NCI-H2196 treated with DMSO at 0.1 percent for 48 hours (cell line): Measurements from ENCODE around the gene SRSF2.
"Not testable (repeated sequence)": the region's sequence is repeated elsewhere in the genome, so short reads cannot be mapped to it uniquely, and the experiment has no call there.

Experiments
- DNase-seq: peaks from one replicate; lab custom pipeline; 2025; ENCODE audit not compliant: unreplicated experiment; lab: John Stamatoyannopoulos, UW

Gene SRSF2

GRCh38 chr17:76701471-76701967 is 35.6 kb downstream of the SRSF2 start:
- DNase-seq: no peak

GRCh38 chr17:76700617-76701470 is 36.3 kb downstream of the SRSF2 start:
- DNase-seq: no peak

- no peak for DNase-seq
These were observed 36.9 kb downstream of the SRSF2 start for GRCh38 chr17:76700270-76700616.

GRCh38 chr17:76698466-76698977 is 38.6 kb downstream of the SRSF2 start:
- not testable (repeated sequence) for DNase-seq

- no peak for DNase-seq
These were observed 39.2 kb downstream of the SRSF2 start for GRCh38 chr17:76697702-76698465.

GRCh38 chr17:76696763-76697701 is 40.1 kb downstream of the SRSF2 start:
- DNase-seq: no peak

- DNase-seq: no peak
These were observed 41.9 kb downstream of the SRSF2 start for GRCh38 chr17:76695059-76695831.

GRCh38 chr17:76691379-76692191 is 45.5 kb downstream of the SRSF2 start:
- no peak for DNase-seq

- no peak for DNase-seq
These were observed 46.4 kb downstream of the SRSF2 start for GRCh38 chr17:76690596-76691280.

GRCh38 chr17:76689859-76690258 is 47.3 kb downstream of the SRSF2 start:
- no peak for DNase-seq

GRCh38 chr17:76688165-76688622 is 48.9 kb downstream of the SRSF2 start:
- DNase-seq: no peak

- DNase-seq: no peak
These were observed 49.6 kb downstream of the SRSF2 start for GRCh38 chr17:76687298-76688164.

- DNase-seq: no peak
These were observed 50.4 kb downstream of the SRSF2 start for GRCh38 chr17:76686538-76687297.

- no peak for DNase-seq
These were observed 51.3 kb downstream of the SRSF2 start for GRCh38 chr17:76685846-76686245.

GRCh38 chr17:76685366-76685765 is 51.8 kb downstream of the SRSF2 start:
- no peak for DNase-seq

GRCh38 chr17:76684756-76685155 is 52.4 kb downstream of the SRSF2 start:
- no peak for DNase-seq
